ENCODE results near the gene GSK3B.
"Not testable (repeated sequence)": the region's sequence is repeated elsewhere in the genome, so short reads cannot be mapped to it uniquely, and the experiment has no call there.

GSK3B gene

DNA sequence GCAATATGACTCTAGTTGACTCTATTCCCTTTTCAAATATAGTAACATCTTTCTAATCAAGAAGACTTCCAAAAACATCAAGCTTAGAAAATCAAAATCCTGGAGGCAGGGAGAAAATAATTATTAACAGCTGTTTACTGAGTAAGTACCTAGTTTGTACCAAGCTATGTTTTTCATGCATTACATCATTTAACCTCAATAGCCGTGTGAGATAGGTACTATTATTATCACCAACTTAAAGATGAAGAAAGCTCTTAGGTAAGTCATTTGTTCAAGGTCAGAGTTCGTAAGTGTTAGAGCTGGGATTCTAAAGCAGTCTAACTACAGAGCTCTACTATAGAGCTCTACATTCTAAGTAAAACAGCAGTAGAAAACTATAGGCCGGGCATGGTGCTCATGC is 41.6 kb downstream of the GSK3B start:
- H3K4me3 Mint-ChIP-seq, result no peak overlapping the region
- H3K36me3 Mint-ChIP-seq (ENCODE audit: low read depth), result peaks cover 24% of the 10 kb centered on the region
- H3K9me3 Mint-ChIP-seq, result peaks cover 17% of the 10 kb centered on the region
- H3K4me1 Mint-ChIP-seq (ENCODE audit: low read depth), result peaks cover 75% of the 10 kb centered on the region
- no peaks in the 10 kb centered on the region for H3K27me3 Mint-ChIP-seq
- H3K27ac Mint-ChIP-seq, result peak overlapping the region; percentile 6

DNA sequence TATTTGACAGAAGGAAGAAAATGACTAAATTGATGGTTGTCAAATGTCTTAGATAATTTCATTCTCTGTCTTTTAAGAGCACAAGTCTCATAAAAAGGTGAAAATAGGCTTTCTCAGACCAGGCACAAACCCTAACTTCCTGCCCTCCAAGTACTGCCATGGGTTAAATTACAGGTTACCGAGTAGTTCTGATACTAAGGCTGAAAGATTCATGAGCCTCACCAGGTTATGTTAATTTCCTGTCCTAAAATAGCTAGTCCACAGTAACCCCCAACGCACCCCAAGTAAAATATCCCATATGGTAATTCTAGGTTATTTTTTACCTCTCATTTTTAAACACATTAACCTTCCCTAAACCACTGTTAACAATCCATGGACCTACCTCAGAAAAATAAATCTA is 42.0 kb downstream of the GSK3B start:
- Mint-ChIP-seq H3K27ac (peak overlapping the region; percentile 6), H3K27me3 (no peaks in the 10 kb centered on the region), H3K36me3 (ENCODE audit: low read depth) (peaks cover 29% of the 10 kb centered on the region), H3K4me3 (no peak overlapping the region), H3K4me1 (ENCODE audit: low read depth) (peaks cover 74% of the 10 kb centered on the region), H3K9me3 (peaks cover 21% of the 10 kb centered on the region)

DNA sequence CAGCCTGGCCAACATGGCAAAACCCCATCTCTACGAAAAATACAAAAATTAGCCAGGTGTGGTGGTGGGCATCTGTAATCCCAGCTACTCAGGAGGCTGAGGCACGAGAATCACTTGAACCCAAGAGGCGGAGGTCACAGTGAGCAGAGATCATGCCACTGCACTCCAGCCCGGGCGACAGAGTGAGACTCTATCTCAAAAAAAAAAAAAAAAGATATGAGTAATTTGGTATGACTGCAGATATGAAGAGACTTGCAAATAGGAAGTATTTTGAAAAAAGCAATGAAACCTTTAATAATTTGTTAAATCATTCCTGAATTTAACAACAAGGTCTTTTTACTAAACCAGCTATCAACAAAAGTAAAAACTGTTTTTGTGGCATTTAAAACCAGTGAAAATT is 42.7 kb downstream of the GSK3B start:
- Mint-ChIP-seq H3K36me3 (ENCODE audit: low read depth) (peaks cover 32% of the 10 kb centered on the region), H3K4me1 (ENCODE audit: low read depth) (peaks cover 72% of the 10 kb centered on the region), H3K9me3 (peaks cover 25% of the 10 kb centered on the region)
- H3K4me3 Mint-ChIP-seq, H3K27me3 Mint-ChIP-seq, H3K27ac Mint-ChIP-seq: not testable (repeated sequence)

DNA sequence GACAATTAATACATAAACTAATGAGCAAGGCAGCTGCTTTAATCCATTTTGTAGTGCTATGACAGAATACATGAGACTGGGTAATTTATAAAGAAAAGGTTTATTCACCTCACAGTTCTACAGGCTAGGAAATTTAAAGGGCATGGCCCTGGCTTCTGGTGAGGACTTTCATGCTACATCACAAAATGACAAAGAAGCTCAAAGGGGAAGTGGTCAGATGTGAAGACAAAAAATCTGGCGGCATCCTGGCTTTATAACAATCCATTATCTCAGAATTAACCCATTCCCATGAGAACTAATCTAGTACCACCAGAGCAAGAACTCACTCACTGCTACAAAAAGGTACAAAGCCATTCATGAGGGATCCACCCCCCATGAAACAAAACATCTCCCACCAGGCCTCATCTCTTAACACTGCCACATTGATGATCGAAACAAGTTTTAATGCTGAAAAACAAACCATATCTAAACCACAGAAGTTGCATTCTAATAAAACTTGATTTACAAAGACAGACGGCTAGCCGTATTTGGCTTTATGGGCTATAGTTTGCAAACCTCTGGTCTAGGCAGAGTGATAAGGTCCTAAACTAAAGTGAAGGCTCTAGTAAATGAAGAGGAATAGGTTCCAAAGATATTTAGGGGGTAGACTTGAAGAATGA is 44.2 kb downstream of the GSK3B start:
- peaks cover 37% of the 10 kb centered on the region for H3K36me3 Mint-ChIP-seq (ENCODE audit: low read depth)
- H3K27me3 Mint-ChIP-seq, result no peaks in the 10 kb centered on the region
- H3K4me3 Mint-ChIP-seq, result no peak overlapping the region
- peak overlapping the region; percentile 23 for H3K27ac Mint-ChIP-seq
- peaks cover 73% of the 10 kb centered on the region for H3K4me1 Mint-ChIP-seq (ENCODE audit: low read depth)
- H3K9me3 Mint-ChIP-seq, result peaks cover 32% of the 10 kb centered on the region

DNA sequence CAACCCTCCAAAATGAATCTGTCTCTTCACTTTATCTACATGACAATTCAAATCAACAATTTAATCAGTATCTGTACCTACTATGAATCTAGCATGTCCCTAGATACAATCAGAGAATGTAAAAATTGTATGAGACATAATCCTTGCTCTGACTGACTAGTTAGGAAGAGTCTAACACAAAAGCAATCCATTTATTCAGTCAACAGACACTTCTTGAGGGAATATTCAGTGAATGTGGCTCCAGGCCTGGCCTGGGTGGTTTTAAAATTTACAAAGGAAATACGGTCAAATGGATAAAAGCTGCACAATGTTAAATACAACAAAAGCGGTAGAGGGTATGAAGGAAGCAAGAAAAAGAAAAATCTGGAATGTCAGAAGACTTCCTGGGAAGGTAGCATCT is 45.2 kb downstream of the GSK3B start:
- no peak overlapping the region for H3K4me3 Mint-ChIP-seq
- H3K27ac Mint-ChIP-seq, result no peak overlapping the region
- peaks cover 33% of the 10 kb centered on the region for H3K9me3 Mint-ChIP-seq
- H3K27me3 Mint-ChIP-seq, result no peaks in the 10 kb centered on the region
- H3K4me1 Mint-ChIP-seq (ENCODE audit: low read depth), result peaks cover 65% of the 10 kb centered on the region
- H3K36me3 Mint-ChIP-seq (ENCODE audit: low read depth), result peaks cover 37% of the 10 kb centered on the region

DNA sequence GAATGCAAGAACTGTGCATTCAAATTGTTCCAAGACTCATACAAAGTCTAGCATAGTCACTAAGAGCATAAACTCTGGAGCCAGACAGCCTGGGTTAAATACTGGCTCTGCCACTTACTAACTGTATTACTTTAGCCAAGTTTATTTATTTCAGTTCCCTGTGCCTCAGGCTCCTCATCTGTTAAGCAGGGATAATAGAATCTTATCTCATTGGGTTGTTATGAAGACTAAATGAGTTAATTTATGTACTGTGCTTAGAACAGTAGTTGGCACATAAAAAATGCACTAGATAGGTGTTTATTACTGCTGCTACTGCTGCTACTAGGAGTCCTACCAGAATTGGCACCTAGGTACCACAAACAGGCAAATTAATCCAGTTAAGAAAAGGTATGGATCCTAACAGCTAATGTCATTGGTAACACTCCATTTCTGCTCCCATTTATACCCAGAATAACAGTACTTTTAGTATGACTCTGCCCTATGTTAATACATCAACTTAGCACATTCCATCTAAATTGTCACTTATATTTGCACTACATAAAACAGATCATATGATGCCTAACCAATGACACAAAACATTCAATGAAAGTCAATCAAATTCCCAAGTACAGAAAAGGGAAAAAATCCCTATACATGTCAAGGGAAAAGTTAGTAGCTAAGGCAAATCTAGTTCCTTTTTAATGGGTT is 45.7 kb downstream of the GSK3B start:
- Mint-ChIP-seq H3K27me3 (no peaks in the 10 kb centered on the region), H3K4me1 (ENCODE audit: low read depth) (peaks cover 60% of the 10 kb centered on the region), H3K4me3 (no peak overlapping the region), H3K36me3 (ENCODE audit: low read depth) (peaks cover 37% of the 10 kb centered on the region), H3K27ac (no peak overlapping the region), H3K9me3 (peaks cover 34% of the 10 kb centered on the region)

DNA sequence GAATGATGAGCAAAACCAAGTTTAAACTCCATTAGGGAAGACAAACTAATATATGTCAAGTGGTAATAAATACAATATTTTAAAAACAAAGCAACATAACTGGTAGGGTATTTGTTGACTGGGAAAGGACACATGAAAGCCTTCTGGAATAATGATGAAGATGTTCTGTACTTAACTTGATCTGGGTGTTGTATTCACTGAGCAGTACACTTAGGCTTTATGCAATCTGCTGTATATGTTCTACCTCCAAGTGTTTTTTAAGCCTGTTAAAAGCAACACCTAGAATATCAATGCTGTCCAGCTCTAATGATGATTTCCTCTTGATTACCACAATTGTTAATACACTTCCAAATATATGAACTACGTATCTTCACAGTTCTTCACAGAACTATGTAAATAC is 46.6 kb downstream of the GSK3B start:
- Mint-ChIP-seq H3K27me3 (no peaks in the 10 kb centered on the region), H3K4me1 (ENCODE audit: low read depth) (peaks cover 52% of the 10 kb centered on the region), H3K4me3 (no peak overlapping the region), H3K36me3 (ENCODE audit: low read depth) (peaks cover 44% of the 10 kb centered on the region), H3K9me3 (peaks cover 42% of the 10 kb centered on the region), H3K27ac (no peak overlapping the region)

DNA sequence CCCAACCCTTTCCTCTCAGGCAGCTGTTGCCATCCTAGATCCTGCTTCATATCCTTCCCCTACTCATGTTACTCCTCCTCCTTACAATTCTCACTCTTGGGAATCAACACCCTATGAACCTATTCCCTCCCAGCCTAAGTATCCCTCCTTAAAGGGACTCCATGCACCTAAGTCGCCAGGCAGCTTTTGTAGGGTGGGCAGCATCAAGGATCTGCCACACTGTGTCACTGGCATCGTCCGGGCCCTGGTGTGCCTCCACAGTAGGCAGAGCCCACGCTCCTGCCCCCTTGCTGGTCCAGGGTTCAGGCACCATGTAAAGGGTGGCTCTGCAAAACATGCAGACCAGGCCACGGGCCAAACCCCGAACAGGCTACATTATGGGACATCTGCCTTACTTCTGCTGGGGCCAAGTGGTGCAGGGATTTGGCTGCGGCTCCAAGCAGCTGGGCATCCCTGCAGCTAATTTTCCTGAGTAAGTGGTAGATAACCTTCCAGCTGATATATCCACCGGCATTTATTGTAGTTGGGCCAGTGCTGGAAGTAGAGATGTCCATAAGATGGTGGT is 53.4 kb downstream of the GSK3B start:
- H3K36me3 Mint-ChIP-seq (ENCODE audit: low read depth), result peaks cover 72% of the 10 kb centered on the region
- peaks cover 62% of the 10 kb centered on the region for H3K9me3 Mint-ChIP-seq
- H3K27ac Mint-ChIP-seq, result peak overlapping the region; percentile 62

DNA sequence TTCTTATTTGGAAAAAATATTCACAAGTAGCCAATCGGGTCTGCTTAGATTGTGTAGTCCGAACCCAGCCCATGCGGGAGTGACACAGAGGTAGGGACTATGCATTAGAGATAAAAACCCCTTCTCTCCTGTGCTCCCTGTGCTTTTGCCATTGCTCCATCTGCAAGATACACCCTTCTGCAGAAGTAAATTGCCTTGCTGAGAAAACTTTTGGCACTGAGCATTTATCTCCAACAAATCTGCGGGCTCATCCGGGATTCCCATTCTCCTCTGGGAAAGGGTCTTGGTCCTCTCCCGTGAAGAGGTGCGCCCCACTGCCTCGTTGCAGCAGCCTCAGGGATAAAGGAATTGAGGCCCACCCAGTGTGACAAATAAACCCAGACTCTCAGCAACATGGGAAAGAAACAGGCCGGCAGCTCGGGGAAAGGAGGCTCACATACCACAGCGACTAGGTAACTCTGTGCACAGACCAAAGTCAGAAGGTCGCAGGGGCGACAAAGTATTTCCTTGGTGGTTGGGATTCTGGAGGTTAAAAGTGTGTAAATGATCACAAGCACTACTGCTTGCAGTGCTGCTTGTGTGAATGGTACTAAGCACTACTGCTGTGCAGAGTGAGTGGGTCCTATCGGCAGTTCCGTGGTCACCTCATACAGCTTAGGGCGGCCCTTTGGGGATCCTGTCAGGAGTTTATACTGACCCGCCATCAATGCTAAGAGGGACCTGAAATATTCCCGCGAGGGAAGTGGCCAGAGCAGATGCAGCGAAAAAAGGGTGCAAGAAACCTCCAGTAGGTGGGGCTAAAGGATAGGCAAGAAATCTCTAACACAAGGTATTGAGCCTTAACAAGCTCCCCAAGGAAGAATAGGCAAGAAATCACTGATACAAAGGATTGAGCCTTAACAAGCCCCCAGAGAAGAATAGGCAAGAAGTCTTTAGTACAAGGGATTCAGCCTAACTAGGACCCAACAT is 54.3 kb downstream of the GSK3B start:
- H3K9me3 Mint-ChIP-seq, result peaks cover 54% of the 10 kb centered on the region
- peaks cover 63% of the 10 kb centered on the region for H3K36me3 Mint-ChIP-seq (ENCODE audit: low read depth)
- H3K4me1 Mint-ChIP-seq (ENCODE audit: low read depth), result peaks cover 16% of the 10 kb centered on the region
- no peaks in the 10 kb centered on the region for H3K27me3 Mint-ChIP-seq
- no peak overlapping the region for H3K27ac Mint-ChIP-seq
- H3K4me3 Mint-ChIP-seq, result no peak overlapping the region

More for the DNA sequence above, 53.4 kb downstream of the GSK3B start:
- H3K27me3 Mint-ChIP-seq, result no peaks in the 10 kb centered on the region
- no peak overlapping the region for H3K4me3 Mint-ChIP-seq
- peaks cover 15% of the 10 kb centered on the region for H3K4me1 Mint-ChIP-seq (ENCODE audit: low read depth)

DNA sequence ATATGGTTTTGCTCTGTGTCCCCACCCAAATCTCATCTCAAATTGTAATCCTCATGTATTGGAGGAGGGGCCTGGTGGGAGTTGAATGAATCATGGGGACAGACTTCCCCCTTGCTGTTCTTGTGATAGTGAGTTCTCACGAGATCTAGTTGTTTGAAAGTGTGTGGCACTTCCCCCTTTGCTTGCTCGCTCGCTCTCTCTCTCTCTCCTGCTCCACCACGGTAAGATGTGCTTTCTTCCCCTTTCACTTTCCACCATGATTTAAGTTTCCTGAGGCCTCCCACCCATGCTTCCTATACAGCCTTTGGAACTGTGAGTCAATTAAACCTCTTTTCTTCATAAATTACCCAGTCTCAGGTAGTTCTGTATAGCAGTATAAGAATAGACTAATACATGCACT is 60.7 kb downstream of the GSK3B start:
- no peak overlapping the region for H3K27ac Mint-ChIP-seq
- peaks cover 10% of the 10 kb centered on the region for H3K9me3 Mint-ChIP-seq
- peaks cover 54% of the 10 kb centered on the region for H3K4me1 Mint-ChIP-seq (ENCODE audit: low read depth)
- H3K36me3 Mint-ChIP-seq (ENCODE audit: low read depth), result peaks cover 16% of the 10 kb centered on the region
- no peak overlapping the region for H3K4me3 Mint-ChIP-seq
- no peaks in the 10 kb centered on the region for H3K27me3 Mint-ChIP-seq

DNA sequence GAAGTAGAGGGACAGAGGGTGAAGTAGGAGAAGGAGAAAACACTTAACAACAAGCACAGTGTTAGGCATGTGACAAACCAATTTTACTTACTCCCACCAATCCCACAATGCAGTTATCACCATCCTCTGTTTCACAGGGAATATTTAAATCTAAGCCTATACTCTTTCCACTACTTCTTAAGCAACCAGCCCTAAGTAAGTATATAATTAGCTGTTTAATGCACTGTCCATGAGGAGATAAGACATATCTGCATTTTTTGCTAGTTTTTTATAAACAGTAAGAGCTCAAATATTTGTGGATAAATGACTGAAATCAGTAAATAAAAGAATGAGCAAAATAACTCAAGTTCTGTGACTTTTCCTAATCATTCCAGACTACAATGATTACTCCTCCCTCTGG is 62.7 kb downstream of the GSK3B start:
- no peak overlapping the region for H3K4me3 Mint-ChIP-seq
- peaks cover 63% of the 10 kb centered on the region for H3K4me1 Mint-ChIP-seq (ENCODE audit: low read depth)

DNA sequence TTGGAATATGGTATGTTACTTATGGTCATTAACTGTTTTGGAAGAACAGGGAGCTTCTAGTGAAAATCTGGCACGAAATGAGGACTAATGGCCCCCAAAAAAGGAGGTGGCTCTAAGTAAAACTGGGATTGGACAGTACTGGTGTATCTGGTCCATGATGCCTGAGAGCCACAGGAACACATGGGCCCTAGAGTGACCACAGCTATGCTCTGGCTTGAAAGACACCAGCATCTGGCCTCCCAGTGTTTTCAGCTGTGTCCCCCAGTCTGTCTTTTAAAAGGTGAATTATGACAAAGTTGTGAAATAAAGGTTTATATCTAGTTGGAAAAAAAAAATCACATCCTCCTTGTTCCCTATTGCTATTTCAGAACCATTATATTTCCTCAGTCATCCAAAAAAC is 64.5 kb downstream of the GSK3B start:
- Mint-ChIP-seq H3K27me3 (no peaks in the 10 kb centered on the region), H3K4me1 (ENCODE audit: low read depth) (peaks cover 72% of the 10 kb centered on the region), H3K9me3 (peaks cover 10% of the 10 kb centered on the region), H3K27ac (no peak overlapping the region), H3K36me3 (ENCODE audit: low read depth) (peaks cover 14% of the 10 kb centered on the region), H3K4me3 (no peak overlapping the region)

More for the DNA sequence above, 62.7 kb downstream of the GSK3B start:
- H3K27ac Mint-ChIP-seq, result no peak overlapping the region
- H3K27me3 Mint-ChIP-seq, result no peaks in the 10 kb centered on the region
- H3K36me3 Mint-ChIP-seq (ENCODE audit: low read depth), result peaks cover 8% of the 10 kb centered on the region
- peaks cover 10% of the 10 kb centered on the region for H3K9me3 Mint-ChIP-seq

DNA sequence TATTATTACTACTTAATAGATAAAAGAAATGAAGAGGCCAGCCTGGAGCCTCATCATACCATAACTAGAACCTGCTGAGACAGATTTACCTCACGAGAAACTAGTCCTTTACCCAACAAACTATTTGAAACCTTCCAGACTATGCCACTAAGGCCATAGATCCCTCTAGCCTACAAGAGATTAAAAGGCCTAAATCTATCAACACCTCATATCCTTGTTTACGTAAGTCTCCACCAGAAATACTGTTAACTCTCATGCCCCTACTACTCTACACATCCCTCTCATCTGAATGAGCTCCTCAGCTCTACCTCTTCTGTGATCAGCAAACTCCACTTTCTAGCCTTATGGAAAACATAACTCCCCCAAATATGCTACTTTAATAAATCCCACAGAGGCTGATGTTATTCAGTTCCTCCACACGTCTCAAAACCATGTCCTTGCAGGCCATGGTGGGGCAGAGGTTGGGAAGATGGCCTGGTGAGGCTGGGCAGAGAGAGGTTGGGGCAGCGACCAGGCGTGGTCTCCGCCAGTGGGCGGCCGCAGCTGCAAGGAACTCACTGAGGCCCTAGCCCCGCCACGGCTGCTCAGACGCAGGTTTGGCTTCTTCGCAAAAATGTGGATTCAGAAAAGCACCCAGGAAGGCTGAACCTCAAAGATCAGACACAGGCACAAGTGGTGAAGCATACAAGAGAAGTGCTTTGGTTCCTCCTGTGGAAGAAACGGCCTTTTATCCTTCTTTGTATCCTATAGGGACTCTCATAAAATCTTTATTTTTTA is 65.8 kb downstream of the GSK3B start:
- Mint-ChIP-seq H3K9me3 (peaks cover under 1% of the 10 kb centered on the region), H3K4me1 (ENCODE audit: low read depth) (peaks cover 67% of the 10 kb centered on the region), H3K4me3 (no peak overlapping the region), H3K36me3 (ENCODE audit: low read depth) (peaks cover 7% of the 10 kb centered on the region), H3K27ac (peak overlapping the region; percentile 1), H3K27me3 (no peaks in the 10 kb centered on the region)

DNA sequence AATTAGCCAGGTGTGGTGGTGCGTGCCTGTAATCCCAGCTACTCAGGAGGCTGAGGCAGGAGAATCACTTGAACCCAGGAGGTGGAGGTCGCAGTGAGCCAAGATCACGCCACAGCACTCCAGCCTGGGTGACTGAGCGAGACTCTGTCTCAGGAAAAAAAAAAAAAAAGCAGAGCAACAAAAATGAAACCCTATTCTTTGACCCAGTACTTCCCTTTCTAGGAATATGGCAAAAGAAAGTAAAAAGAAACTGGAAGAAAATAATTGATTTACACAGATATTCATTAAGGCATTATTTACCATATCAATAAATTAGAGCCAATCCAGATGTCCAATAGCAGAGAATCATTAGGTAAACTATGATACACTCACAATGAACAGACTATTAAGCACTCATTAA is 67.0 kb downstream of the GSK3B start:
- H3K36me3 Mint-ChIP-seq (ENCODE audit: low read depth), result peaks cover 6% of the 10 kb centered on the region
- H3K27ac Mint-ChIP-seq, result no peak overlapping the region
- no peak overlapping the region for H3K4me3 Mint-ChIP-seq
- H3K4me1 Mint-ChIP-seq (ENCODE audit: low read depth), result peaks cover 72% of the 10 kb centered on the region
- no peaks in the 10 kb centered on the region for H3K27me3 Mint-ChIP-seq
- H3K9me3 Mint-ChIP-seq, result no peaks in the 10 kb centered on the region

Measured in stimulated activated naive CD8-positive, alpha-beta T cell treated with anti-CD3 and anti-CD28 coated beads, Interleukin-15, Interleukin-2, amounts not matched to agents 100 ng/mL and 50 ng/mL, for 24 hours (primary cell).